GM12878 (cell line): ENCODE results near the gene AAGAB.
A peak's percentile ranks its signal among the peaks of the same experiment; 100 is the strongest.

Experiments used
- BHLHE40 ChIP-seq, 2 experiments: fragments of 450-650 bp in 1 of 2; IDR thresholded peaks; 2 replicates each; pipeline ENCODE4 v1.6.1; 2011 to 2017; ENCODE audit warnings: low read depth in 2 of 2, borderline replicate concordance in 1 of 2, improper control_type of control experiment in 1 of 2, low read length in 1 of 2, mild to moderate bottlenecking in 1 of 2
- CHD2 ChIP-seq: IDR thresholded peaks from 2 replicates; pipeline ENCODE4 v1.6.1; 2011; ENCODE audit warnings: low read depth, low read length, improper control_type of control experiment, borderline replicate concordance
- CTCF ChIP-seq, 3 experiments: IDR thresholded peaks in 2 of 3; conservative IDR thresholded peaks in 1 of 3; 2 replicates each; pipeline ENCODE4 v1.5.1; 2011; ENCODE audit warnings: low read depth in 3 of 3, low read length in 3 of 3, mild to moderate bottlenecking in 3 of 3, control low read depth in 2 of 3, moderate library complexity in 2 of 3, inconsistent platforms in 1 of 3, mixed read lengths in 1 of 3; ENCODE audit not compliant: control insufficient read depth in 2 of 3, insufficient read depth in 1 of 3; ENCODE audit errors: extremely low read depth in 1 of 3
- EZH2 ChIP-seq: IDR thresholded peaks from 2 replicates; pipeline ENCODE4 v1.6.1; 2012; ENCODE audit warnings: low read depth, mild to moderate bottlenecking, control low read depth, inconsistent platforms, low read length, borderline replicate concordance; ENCODE audit not compliant: control insufficient read depth
- GABPA ChIP-seq: IDR thresholded peaks from 2 replicates; pipeline ENCODE4 v1.6.1; 2014; ENCODE audit warnings: antibody characterized with exemption, low read depth, mild to moderate bottlenecking, inconsistent platforms
- JUND ChIP-seq: IDR thresholded peaks from 2 replicates; pipeline ENCODE4 v1.6.1; 2012; ENCODE audit warnings: low read depth, mild to moderate bottlenecking, low read length, improper control_type of control experiment, moderate library complexity
- POLR2A ChIP-seq: IDR thresholded peaks from 2 replicates; pipeline ENCODE4 v1.6.1; 2011; ENCODE audit warnings: low read depth, mild to moderate bottlenecking, low read length
- POLR2AphosphoS2 ChIP-seq: IDR thresholded peaks from 2 replicates; pipeline ENCODE4 v1.6.1; 2011; ENCODE audit warnings: low read depth, mild to moderate bottlenecking, low read length, improper control_type of control experiment, moderate library complexity
- RFX5 ChIP-seq: IDR thresholded peaks from 2 replicates; pipeline ENCODE4 v1.6.1; 2011; ENCODE audit warnings: low read depth, low read length, improper control_type of control experiment
- SIX5 ChIP-seq: IDR thresholded peaks from 2 replicates; pipeline ENCODE4 v1.6.1; 2011; ENCODE audit warnings: mild to moderate bottlenecking, low read depth, low read length, moderate library complexity; ENCODE audit not compliant: severe bottlenecking
- SMAD1 ChIP-seq: fragments of 450-650 bp; IDR thresholded peaks from 2 replicates; pipeline ENCODE4 v1.6.1; 2018; ENCODE audit warnings: mild to moderate bottlenecking, low read depth; ENCODE audit not compliant: partially characterized antibody
- SMC3 ChIP-seq: IDR thresholded peaks from 2 replicates; pipeline ENCODE4 v1.6.1; 2011; ENCODE audit warnings: low read length, improper control_type of control experiment, borderline replicate concordance
- TF ChIP-seq, protein P1 (sequence below): IDR thresholded peaks from 2 replicates; pipeline ENCODE4 v1.6.1; 2011; ENCODE audit warnings: mild to moderate bottlenecking, low read depth, low read length, moderate library complexity; ENCODE audit not compliant: insufficient replicate concordance

DNA sequence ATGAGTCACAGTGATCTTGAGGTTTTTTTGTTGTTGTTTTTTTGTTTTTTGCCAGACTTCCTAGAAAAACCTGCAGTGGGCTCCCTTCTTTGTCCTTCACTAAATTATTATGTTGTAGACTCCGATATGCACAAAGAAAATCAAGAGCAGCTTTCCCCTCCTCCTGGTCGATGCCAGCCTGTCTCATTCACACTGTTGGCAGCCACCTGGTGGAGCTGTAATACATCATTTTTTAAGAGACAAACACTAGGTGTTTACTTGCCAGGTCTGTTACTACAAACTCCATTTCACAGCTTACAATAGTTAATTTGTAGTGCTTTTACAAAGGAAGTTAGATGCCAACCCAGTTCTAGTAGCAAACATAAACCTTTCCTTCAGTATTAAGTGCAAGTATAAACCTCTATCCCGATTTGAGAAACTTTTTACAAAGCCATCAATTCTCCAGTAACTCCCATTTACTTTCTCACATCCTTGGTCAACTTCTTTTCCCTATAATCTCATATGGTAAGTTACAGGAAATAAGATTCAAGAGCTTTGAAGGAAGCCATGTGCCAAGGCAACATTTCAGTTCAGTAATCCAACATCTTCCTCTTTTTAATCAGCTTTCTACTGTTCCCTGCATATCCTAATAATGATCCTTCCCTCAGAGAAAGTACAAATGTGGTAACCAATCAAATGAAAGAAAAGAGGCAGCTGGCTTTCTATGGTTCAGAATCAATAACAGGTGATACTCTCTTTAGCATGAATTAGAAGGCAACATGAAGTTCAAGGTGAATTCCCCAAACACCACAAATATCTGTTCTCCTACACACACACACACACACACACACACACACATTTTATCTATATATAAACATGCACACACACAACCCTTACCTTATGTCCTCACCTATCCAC is 14.0 kb downstream of the AAGAB start:
- TF ChIP-seq JUND (no peak), CHD2 (no peak), POLR2AphosphoS2 (no peak), GABPA (no peak), CTCF (IDR thresholded peaks at IDR 0.05 in 2 of 3, conservative IDR thresholded peaks at IDR 0.05 in 1 of 3; ENCODE audit: control insufficient read depth in 2 of 3, extremely low read depth in 1 of 3, insufficient read depth in 1 of 3, low read depth in 3 of 3, low read length in 3 of 3) (peak; percentile 25 to 46 (median 38); a peak in 5 of 6 replicates), SMAD1 (no peak), SIX5 (no peak), EZH2 (no peak), BHLHE40 (IDR thresholded peaks at IDR 0.05; ENCODE audit: borderline replicate concordance in 1 of 2, low read depth in 2 of 2, low read length in 1 of 2) (no peak), RFX5 (no peak), POLR2A (no peak), SMC3 (peak; percentile 29; the same call in 1 of the 2 replicates)
- TF ChIP-seq, protein P1, sequence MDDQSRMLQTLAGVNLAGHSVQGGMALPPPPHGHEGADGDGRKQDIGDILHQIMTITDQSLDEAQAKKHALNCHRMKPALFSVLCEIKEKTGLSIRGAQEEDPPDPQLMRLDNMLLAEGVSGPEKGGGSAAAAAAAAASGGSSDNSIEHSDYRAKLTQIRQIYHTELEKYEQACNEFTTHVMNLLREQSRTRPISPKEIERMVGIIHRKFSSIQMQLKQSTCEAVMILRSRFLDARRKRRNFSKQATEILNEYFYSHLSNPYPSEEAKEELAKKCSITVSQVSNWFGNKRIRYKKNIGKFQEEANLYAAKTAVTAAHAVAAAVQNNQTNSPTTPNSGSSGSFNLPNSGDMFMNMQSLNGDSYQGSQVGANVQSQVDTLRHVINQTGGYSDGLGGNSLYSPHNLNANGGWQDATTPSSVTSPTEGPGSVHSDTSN: no peak
